Stimulated activated CD4-positive, alpha-beta T cell treated with anti-CD3 and anti-CD28 coated beads, Interleukin-2, amount 100 ng/mL, for 48 hours (primary cell): ENCODE data around the gene LENG1.

ENCODE experiments used
- DNase-seq, 2 donors: peaks; one replicate each; pipeline ENCODE4 v3.0.0-alpha.2; 2020

Gene LENG1

DNA sequence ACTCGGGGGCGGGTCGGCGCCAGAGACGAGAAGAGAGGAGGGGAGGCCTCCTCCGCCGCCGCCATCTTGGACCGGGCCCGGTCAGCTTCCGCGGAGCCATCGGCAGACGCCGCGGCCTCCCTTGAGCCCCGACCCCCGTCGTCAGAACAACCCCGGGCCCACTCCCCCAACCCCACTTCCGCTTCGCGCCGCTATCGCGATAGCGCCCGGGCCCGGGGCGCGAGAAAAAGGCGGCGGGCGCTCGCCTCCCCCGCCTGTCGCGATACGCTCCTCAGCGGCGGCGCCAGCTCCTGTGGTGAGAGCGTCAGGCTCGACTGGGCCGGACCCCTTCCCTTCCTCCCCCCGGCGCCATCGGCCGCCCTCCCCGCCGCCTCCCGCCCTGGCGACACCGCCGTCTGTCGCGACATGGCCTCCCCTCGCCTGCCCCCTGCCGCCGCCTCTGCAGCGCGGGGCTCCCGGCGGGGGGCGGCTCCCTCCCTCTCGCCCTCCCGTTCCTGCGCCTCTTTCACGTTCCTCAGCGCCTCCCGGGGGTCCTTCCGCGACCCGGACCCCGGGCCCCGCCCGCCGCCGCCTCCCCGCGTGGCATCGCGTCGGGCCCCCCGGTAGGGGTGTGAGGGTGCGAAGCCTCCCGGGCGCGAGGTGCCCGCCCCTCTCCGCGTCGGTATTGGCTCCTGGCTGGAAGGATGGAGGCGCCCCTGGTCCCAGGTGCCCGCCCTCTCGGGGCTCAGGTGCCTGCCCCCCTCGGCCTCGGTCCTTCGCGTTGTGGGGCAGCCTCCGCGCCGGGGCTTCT lies 21.6 kb downstream of the LENG1 start, which contains the start of gene CNOT3:
CNOT3 (plus strand) TSS at position 64 of the 790 bp plus-strand sequence. CDS start 5,217 bp downstream, outside the sequence.
- DNase-seq, result no peak

DNA sequence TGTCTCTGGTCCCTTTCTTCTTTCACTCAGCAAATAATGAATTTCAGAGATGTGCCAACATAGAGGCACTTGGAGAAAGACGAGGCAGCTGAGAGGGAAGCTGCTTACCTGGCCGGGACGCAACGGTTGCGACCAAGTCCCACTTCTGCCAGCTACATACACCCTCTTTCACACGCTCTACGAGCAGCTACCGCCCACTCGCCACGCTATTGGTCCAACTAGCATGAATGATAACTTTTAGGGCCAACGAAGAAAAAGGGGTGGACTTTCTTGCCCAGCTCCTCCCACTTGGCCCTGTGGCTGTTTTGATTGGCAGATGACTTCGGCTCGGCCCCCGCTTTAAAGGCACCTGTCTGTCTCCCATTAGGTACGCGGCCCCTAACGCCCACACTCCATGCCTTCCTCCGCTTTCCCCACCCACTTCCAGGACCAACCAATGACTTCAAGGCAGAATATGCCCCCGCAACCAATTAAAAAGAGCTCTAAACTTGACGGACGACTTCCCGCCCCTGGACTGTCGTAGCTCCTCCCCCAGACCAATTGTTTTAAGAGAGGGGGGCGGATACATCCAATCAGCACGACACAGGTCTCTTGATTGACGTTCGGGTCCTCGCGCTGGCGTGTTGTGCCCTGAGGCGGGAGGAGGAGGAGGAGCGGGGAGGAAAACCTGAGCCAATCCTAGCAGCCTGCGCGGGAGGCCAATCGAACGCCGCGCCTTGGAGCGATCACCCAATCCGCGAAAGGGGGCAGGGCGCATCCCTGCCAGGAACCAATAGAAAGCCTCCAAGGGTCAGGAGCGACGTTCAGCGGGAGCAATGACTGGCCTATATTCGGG lies 22.4 kb downstream of the LENG1 start:
- DNase-seq, result peak; percentile 94 to 95

DNA sequence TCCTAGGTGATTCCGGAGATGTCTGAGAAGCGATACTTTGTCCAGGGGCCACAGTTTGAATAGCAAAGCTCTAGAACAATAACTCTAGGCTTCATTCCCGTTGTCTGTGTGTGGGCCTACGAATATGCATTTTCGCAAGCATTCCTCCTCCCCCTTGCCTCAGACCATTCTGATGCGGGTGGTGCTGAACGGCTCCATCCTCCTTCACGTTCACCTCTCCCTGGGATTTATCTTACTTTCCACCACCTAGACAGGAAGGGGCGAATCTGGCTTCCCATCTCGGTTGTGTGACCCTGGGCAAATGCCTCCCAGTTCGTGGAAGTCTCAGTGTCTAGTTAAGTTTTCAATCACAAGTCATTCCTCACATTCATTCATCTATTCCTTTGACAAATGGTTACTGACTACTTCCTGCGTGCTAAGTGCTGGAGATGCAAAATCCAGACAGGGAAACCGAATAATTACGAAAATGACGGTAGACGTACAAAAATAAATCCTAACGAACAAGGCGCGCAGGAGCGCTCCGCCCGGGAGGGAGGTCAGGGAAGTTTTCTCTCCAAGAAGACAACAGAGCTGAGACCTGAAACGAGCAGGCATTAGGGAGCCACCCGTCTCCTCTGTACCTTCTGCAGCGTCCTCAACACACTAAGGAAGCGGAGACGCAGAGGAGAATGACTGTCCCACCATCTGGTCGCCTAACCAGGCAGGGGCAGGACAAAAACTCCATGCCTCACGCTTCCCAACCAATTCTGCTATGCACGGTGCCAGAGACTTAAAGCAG lies 23.2 kb downstream of the LENG1 start:
- no peak for DNase-seq

DNA sequence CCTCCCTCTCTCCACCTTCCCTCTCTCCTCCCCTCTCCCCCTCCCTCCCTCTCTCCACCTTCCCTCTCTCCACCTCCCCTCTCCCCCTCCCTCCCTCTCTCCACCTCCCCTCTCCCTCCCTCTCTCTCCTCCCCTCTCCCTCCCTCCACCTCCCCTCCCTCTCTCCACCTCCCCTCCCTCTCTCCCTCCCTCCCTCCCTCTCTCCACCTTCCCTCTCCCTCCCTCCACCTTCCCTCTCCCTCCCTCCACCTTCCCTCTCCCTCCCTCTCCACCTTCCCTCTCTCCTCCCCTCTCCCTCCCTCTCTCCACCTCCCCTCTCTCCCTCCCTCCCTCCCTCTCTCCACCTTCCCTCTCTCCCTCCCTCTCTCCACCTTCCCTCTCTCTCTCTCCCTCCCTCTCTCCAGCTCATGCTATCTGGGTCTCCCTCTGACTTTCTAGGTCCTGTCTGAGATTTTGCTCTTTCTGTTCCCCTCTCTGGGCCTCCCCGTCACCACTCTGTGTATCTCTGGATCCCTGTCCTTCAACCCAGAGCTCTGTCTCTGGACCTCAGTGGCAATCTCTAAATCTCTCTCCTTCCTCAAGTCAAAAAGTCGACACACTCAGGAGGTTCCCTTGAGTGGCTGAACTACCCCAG lies 25.4 kb downstream of the LENG1 start:
- DNase-seq, result no peak

DNA sequence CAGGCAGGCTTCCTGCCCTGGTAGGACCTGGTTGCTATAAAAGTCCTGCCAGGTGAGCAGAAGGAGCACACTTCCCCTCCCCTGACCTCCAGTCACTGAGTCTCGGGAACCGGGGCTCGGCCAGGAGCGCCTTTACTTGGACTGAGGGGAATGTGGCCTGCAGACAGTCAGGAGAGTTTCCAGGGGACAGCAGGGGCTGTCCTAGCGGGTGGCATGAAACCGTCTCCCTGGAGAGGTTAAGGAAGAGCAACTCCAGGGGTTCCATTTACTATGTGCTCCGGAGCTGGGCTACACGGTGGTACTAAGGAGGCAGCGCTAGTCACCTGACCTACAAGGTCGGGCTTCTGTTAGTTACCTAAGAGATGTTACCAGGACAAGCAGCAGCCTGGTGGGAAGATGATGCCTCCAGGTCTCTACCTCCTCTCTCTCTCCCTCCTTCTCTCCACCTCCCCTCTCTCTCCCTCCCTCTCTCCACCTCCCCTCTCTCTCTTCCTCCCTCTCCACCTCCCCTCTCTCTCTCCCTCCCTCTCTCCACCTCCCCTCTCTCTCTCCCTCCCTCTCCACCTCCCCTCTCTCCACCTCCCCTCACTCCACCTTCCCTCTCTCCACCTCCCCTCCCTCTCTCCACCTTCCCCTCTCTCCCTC lies 26.1 kb downstream of the LENG1 start:
- no peak for DNase-seq

DNA sequence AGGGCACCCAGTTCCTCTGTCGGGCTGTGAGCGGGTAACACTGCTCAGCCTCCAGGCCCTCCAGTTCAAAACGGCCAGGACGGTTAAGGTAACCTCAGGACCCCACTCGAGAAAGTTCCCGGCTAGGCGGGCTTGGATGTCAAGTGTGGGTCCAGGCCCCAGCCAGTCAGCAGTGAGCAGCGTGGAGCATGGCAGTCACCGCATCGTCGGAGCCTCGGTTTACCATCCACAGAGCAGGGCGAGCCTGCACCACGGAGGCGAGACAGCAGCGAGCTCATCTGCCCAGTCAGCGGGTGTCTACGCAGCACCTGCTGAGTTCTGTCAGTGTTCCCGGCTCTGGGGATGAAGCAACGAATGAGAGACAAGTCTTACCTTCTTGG lies 29.9 kb downstream of the LENG1 start:
- DNase-seq, result no peak

DNA sequence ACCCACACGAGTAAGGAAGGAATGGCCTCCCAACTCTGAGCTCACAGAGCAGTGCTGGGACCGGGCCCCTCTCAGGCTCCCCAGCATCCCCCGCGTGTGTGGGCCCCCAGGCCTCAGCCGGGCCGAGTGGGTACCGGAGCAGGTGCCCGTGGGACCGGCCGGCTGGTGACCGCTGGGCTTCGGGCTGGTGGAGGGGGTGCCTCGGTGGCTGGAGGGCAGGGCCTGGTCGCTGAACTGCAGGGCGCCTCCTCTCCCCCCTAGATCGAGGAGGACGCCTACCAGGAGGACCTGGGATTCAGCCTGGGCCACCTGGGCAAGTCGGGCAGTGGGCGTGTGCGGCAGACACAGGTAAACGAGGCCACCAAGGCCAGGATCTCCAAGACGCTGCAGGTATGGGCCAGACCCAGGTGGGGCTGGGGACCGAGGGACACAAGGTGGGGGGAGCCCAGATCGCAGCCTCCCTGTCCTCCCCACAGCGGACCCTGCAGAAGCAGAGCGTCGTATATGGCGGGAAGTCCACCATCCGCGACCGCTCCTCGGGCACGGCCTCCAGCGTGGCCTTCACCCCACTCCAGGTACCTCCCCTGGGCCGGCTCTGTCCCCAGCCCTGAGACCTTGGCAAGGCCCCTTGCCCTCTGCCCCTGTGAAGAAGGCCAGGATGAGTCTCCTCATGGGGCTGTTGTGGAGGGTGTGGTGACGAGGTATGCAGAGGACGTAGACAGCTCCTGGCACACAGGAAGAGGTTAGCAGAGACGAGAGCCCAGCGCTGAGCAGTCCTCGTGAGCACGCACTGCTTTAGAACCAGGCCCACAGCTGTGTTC lies 30.5 kb downstream of the LENG1 start:
- no peak for DNase-seq

DNA sequence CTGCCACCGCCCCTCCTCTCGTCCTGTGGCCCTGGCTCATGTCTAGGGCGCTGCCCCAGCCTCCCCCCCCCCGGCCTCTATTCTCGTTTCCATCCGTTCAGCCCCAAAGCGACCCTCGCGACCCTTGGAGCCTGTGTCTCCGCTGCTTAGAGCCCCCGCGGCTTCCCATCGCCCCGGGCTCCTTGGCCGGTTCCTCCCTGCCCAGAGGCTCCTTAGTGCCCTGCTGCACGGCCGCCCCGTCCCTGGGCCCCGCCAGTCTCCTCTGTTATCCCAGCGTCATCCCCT lies 31.1 kb downstream of the LENG1 start:
- DNase-seq, result no peak

DNA sequence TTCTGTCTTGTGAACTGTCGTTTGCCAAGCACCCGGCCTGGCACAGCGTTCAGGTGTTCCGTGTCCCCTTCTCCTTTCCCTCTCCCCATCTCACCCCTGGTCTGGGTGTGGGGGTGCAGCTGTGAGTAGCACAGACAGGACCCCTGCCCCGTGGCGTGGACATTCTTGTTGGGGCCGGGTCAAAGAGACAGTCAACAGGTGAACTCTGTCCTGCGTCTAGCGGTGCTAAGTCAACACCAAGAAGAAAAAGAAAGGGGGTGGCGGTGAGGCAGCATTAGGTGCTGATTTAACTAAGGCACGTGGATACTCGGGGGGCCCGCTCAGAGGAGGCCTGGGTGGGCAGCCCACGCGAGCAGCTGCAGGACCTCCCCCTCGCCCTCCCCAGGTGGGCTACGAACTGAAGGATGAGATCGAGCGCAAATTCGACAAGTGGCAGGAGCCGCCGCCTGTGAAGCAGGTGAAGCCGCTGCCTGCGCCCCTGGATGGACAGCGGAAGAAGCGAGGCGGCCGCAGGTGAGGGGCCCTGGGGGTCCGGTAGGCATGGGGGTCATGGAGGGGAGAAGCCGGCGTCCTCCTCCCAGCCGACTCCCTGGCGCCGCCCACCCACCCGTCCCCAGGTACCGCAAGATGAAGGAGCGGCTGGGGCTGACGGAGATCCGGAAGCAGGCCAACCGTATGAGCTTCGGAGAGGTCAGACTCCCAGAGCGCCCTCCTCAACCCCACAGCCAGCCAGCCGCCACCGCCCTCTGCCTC lies 31.7 kb downstream of the LENG1 start:
- no peak for DNase-seq

DNA sequence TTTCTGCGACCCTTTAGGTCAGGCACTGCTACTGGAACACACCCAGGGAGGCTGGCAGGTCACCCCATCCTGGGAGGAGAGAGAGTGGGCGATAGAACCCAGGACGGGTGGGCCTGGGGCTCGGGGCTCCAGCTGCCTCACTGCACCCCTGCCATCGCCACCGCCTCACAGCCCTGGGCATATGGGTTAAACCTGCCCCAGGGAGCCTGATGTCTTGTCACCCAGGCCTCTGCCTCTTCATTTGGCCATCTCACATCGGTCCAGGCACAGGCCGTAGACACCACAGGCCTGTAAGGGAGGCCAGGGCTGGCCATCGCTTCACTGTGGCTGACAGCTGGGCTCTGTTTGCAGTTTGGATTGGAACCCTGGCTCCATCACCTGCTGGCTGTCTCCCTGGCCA lies 33.8 kb downstream of the LENG1 start:
- no peak for DNase-seq

DNA sequence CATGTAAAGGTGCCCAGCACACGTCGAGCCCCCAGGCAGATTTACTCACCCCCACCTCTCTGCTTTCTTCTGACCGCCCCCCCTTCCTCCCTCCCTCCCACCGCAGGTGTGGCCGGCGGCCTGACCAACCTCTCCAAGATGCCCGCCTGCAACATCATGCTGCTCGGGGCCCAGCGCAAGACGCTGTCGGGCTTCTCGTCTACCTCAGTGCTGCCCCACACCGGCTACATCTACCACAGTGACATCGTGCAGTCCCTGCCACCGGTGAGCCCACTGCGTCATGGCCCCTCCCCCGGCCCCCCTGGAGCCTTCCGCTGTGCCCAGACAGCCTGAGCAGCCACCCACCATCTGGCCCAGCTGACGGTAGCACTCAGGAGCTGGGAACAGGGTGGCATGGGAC lies 35.1 kb downstream of the LENG1 start:
- DNase-seq, result no peak

DNA sequence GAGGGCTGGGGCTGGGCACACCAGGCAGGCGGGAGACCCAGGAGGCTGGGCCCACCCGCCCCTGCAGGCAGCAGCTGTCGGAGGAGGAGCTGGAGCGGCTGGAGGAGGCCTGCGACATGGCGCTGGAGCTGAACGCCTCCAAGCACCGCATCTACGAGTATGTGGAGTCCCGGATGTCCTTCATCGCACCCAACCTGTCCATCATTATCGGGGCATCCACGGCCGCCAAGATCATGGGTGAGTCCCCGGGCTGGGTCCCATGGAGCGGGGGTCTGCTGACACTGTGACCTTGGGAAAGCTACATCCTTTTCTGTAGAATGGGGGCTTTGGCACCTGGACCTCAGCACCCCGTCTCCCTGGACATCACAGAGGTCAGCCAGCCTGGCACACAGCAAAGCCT lies 35.8 kb downstream of the LENG1 start:
- DNase-seq, result no peak

DNA sequence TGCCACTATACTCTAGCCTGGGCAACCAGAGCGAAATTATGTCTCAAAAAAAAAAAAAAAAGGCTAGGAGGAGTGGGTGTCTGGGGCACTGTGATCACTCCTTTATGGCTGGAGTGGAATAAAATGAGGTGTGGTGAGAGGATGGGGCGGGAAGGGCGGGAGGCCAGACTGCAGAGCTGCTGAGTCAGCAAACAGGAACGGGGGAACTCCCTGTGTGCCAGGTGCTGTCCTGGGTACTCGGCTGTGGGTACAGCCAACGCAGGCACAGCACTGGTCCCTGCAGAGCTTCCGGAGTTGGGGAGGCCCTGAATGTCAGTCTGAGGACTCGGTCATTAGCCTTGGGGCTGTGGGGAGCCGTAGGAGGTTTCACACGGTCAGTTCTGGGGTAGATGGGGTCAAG lies 38.3 kb downstream of the LENG1 start:
- no peak for DNase-seq

DNA sequence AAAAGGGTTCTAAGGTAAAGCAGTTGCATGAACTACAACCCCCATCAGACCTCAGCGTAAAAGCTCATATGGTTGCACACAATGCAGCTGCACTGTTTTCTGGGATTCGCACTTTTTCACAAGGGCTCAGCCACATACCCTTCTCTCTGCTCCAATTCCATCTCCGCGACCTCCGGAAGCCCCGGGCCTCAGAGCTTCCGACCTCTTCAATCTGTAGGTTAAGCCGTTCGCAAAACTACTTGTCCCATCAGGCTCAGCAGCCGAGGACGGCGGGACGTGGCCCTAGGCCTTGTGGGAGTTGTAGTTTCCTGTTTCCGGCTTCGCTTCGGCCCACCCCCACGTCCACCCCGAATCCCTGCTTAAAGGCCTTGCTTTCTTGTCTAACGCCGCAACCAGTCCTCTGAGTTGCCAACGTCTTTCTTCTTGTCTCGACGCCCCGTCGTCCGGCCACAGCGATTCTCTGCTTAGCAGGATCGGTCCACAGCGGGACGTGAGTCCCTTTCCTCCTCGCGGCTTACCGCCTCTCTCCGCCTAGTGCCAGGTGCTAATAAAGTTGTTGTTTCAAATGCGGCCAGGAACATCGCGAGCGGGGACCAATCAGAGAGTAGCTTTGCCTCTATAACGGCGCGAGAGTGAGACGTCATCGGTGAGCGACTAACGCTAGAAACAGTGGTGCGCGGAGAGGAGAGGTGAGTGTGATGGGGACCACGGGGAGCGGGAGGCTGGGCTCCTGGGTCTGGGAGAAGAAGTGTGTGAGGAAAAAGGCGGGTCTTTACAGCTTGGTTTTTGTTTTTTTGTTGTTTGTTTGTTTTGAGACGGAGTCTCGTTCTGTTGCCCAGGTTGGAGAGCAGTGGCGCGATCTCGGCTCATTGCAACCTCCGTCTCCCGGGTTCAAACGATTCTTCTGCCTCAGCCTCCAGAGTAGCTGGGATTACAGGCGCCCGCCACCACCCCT lies 44.1 kb downstream of the LENG1 start, which contains the start of the genes PRPF31 and TFPT:
PRPF31 (plus strand) TSS at position 646 of the 955 bp plus-strand sequence. CDS start 2,525 bp downstream, outside the sequence.
TFPT (minus strand) TSS at position 549 of the 955 bp plus-strand sequence; CDS start at position 161, 388 bp downstream.
- DNase-seq, result peak; percentile 94 to 95

DNA sequence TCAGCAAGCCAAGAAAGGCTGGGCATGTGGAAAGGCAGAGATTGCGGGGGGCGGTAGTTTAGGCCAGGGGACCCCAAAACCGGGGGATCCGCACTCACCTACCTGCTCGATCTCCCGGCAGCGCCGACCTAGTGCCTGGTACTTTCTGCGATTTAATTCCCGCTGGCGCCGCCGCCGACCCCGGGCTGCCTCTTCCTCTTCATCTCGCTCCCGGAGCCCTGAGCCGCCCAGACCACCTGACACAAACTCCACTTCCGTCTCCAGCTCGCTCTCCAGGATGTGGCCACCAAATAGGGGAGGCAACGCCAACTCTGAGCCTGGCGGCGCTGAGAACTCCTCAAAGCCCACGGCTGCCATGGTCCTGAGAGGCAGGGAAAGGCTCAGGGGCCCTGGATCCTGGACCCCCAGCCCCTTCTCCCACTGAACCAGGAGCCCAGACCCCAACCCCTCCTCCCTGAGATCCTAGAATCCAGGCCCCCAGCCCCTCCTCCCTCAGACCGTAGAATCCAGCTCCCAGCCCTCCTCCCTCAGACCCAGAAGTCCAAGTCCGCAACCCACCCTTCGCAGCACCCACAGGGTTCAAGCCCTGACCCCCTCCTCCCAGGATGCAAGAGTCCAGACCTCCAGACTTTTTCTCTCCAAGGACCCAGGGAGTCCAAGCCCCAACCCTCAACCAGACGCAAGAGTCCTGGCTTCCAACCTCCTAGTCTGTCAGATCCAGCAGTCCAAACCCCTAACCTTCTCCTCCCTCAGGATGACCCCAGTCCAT lies 45.0 kb downstream of the LENG1 start:
- peak in 1 of 2 donors; percentile 29 for DNase-seq

DNA sequence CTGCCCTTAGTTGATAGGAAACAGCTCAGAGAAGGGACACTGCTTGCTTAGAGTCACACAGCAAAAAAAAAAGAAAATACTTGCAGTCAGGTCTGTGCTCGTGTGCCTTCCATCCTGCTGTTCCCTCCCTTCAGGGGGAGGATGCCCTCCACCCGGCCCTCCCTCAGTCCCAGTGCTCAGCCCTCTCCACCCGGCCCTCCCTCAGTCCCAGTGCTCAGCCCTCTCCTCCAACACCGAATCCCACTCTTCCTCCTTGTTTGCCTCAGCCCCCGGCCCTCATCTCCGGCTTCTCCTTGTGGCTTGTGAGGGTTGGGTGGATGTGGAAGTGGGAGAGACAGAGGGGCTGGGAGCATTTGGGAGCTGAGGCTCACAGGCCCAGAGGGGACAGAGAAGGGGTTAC lies 49.9 kb downstream of the LENG1 start:
- DNase-seq, result no peak

DNA sequence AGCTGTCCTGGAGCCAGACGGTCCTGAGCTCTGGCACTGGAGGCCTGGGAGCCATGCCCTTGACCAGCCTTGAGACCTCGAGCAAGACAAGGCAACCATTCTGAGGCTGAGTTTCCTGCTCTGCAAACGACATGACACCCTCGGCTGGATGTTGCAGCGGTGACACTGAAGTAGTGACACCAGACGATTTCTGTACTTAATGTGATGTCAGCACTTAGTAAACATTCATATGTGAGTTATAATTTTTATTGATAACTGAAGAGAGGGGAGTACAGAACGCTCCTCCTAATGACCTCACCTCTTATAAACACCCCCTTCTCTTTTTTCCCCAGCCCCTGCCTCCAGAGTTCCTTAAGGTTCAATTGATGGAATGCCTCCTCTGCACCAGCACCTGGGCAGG lies 51.0 kb downstream of the LENG1 start:
- no peak for DNase-seq

DNA sequence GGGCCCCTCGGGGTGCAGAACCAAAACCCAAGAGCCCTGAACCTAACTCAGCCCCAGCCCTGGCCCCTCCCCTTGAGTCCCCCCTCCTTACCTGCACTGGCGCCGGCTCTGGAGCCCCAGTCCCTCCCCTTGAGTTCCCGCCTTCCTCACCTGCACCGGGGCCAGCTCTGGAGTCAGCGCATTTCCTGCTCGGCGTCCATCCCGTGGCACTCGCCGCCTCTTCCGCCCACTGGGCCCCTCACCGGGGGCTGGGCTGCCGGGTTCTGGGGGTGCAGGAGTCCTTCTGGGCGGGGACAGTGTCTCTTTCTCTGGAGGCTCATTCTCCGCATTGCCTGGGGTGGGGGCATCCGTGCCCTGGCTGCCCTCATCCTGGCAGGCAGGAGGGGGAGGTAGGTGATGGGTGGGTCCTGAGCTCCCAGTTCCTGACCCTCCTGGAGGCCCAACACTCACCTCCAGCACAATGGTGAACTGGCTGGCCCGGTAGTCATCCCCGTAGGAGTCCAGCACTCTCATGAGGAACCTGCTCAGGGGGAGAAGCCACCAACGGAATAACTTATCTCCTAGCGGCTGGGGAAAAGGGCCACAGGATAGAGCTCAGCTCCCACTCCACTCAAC lies 51.5 kb downstream of the LENG1 start:
- no peak for DNase-seq
